GM12875 (cell line): Measurements from ENCODE around the gene PRSS48.

Experiments used
- H3K4me3 ChIP-seq: one replicate; pipeline ENCODE4 v1.5.1; 2011; ENCODE audit warnings: low read depth, low read length, control low read depth
- CTCF ChIP-seq: IDR thresholded peaks from 2 replicates; pipeline ENCODE4 v1.5.1; 2011; ENCODE audit warnings: low read depth, mild to moderate bottlenecking, control low read depth, inconsistent platforms, low read length, moderate library complexity, borderline replicate concordance; ENCODE audit not compliant: insufficient read depth

PRSS48 gene

GRCh38 chr4:151291485-151291884, 14.5 kb downstream of the PRSS48 start:
- no peak for TF ChIP-seq CTCF
- H3K4me3 ChIP-seq: no peak overlapping the region

DNA sequence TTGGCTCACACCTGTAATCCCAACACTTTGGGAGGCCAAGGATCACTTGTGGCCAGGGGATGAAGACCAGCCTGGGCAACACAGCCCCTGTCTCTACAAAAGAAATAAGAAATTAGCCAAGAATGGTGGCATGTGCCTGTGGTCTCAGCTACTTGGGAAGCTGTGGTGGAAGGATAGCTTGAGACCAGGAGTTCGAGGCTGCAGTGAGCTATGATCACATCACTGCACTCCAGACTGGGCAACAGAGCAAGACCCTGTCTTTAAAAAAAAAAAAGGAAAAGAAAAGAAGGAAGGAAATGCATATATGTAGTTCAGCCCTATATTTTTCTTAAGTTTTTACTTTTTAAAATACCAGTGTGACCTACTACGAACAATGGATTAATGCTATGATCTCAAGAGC, 15.1 kb downstream of the PRSS48 start:
- no peak overlapping the region for H3K4me3 ChIP-seq
- TF ChIP-seq CTCF: no peak

- TF ChIP-seq CTCF: no peak
Measured at GRCh38 chr4:151294833-151295496, 18.0 kb downstream of the PRSS48 start.

GRCh38 chr4:151296227-151296626, 19.3 kb downstream of the PRSS48 start:
- TF ChIP-seq CTCF: no peak
- no peak overlapping the region for H3K4me3 ChIP-seq

More at GRCh38 chr4:151294833-151295496, 18.0 kb downstream of the PRSS48 start:
- H3K4me3 ChIP-seq: no peak overlapping the region

GRCh38 chr4:151297170-151297569, 20.2 kb downstream of the PRSS48 start:
- no peak for TF ChIP-seq CTCF
- no peak overlapping the region for H3K4me3 ChIP-seq

GRCh38 chr4:151302432-151302831, 25.5 kb downstream of the PRSS48 start:
- TF ChIP-seq CTCF: no peak

DNA sequence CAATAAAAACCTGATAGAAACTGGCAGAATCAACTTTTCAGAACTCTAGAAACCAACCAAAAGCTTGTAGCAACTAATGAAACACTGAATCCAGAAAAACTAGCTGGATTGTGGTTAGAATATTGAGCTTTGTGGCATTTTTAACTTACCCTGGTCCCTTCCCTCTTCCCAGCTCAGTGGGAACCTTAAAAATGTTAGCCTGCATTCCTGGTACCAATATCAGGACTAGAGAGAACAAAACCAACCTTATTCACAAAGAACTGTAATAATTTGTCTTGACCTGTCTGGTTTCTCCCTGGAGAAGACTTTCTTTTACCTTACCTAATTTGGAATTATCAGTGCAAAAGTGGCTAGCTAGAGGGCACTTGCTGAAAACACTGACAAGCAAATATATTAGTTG, 27.3 kb downstream of the PRSS48 start:
- no peak overlapping the region for H3K4me3 ChIP-seq
- TF ChIP-seq CTCF: no peak

More at GRCh38 chr4:151302432-151302831, 25.5 kb downstream of the PRSS48 start:
- H3K4me3 ChIP-seq: no peak overlapping the region
